ENCODE measurements around the gene LLGL1. TPM values are rescaled to one million over a fixed set of nuclear protein-coding genes. Genes with fewer than 3 reads are reported as not detected.

Gene LLGL1
- total and polyA plus RNA-seq, 8 donors = 3.4 to 8.4 (median 5.0) TPM

- no peaks in the 10 kb centered on the region for H3K9me3 ChIP-seq
- no peak for TF ChIP-seq CTCF (IDR thresholded peaks at IDR 0.05)
- no peaks in the 10 kb centered on the region for H3K27me3 ChIP-seq
- no peak for ATAC-seq
- H3K27ac ChIP-seq = no peak overlapping the region
- H3K4me1 ChIP-seq = no peaks in the 10 kb centered on the region
- intact Hi-C loops (cut with DNase I) = no loop called here
- 88 to 92% methylated on average over 29 to 30 of the region's 30 CpGs for WGBS, 2 donors
- no peak for FAIRE-seq
- H3K36me3 ChIP-seq = peaks cover 13 to 53% (median 28%) of the 10 kb centered on the region in 3 donors
- DNase-seq = peak in 1 of 6 donors; percentile 78
- H3K4me3 ChIP-seq = no peak overlapping the region
These were observed 22.2 kb downstream of the LLGL1 start for GRCh38 chr17:18247613-18248001.

- intact Hi-C loops (cut with DNase I) = no loop called here
- 44 to 46% methylated on average over 9 of the region's 9 CpGs for WGBS, 2 donors
- H3K27me3 ChIP-seq = no peaks in the 10 kb centered on the region
- ATAC-seq (peak; percentile 41 to 79 (median 67)), FAIRE-seq (no peak), DNase-seq (peak in 2 of 6 donors; percentile 66 to 73)
- peaks cover 13 to 61% (median 35%) of the 10 kb centered on the region in 3 donors for H3K36me3 ChIP-seq
- peak in 3 of 4 donors; percentile 9 to 36 (median 28) for TF ChIP-seq CTCF (IDR thresholded peaks at IDR 0.05)
- no peaks in the 10 kb centered on the region for H3K4me1 ChIP-seq
- H3K9me3 ChIP-seq = no peaks in the 10 kb centered on the region
- H3K27ac ChIP-seq = no peak overlapping the region
- H3K4me3 ChIP-seq = no peak overlapping the region
These were observed 22.9 kb downstream of the LLGL1 start for GRCh38 chr17:18248300-18248731.

GRCh38 chr17:18248811-18249210 lies 23.4 kb downstream of the LLGL1 start:
- no peak overlapping the region for H3K4me3 ChIP-seq
- no peaks in the 10 kb centered on the region for H3K9me3 ChIP-seq
- H3K4me1 ChIP-seq = no peaks in the 10 kb centered on the region
- ATAC-seq (no peak), FAIRE-seq (no peak), DNase-seq (peak in 1 of 6 donors; percentile 48)
- no peaks in the 10 kb centered on the region for H3K27me3 ChIP-seq
- TF ChIP-seq CTCF (IDR thresholded peaks at IDR 0.05) = no peak
- intact Hi-C loops (cut with DNase I) = no loop called here
- 89 to 94% methylated on average over 7 of the region's 7 CpGs for WGBS, 2 donors
- H3K27ac ChIP-seq = no peak overlapping the region
- peaks cover 13 to 65% (median 40%) of the 10 kb centered on the region in 3 donors for H3K36me3 ChIP-seq

GRCh38 chr17:18250259-18250658 lies 24.8 kb downstream of the LLGL1 start:
- peaks cover 13 to 70% (median 49%) of the 10 kb centered on the region in 3 donors for H3K36me3 ChIP-seq
- DNase-seq = peak in 4 of 6 donors; percentile 73 to 82 (median 79)

More at GRCh38 chr17:18250259-18250658, 24.8 kb downstream of the LLGL1 start:
- TF ChIP-seq CTCF (IDR thresholded peaks at IDR 0.05) = no peak
- no peak overlapping the region for H3K4me3 ChIP-seq
- intact Hi-C loops (cut with DNase I) = no loop called here
- H3K4me1 ChIP-seq = no peaks in the 10 kb centered on the region
- 45 to 56% methylated on average over 9 of the region's 9 CpGs for WGBS, 2 donors
- H3K9me3 ChIP-seq = no peaks in the 10 kb centered on the region
- no peaks in the 10 kb centered on the region for H3K27me3 ChIP-seq
- no peak overlapping the region for H3K27ac ChIP-seq
- no peak for FAIRE-seq
- peak; percentile 58 to 86 (median 70) for ATAC-seq

Measured in pancreas (tissue), 10 donors.